ENCODE data around the gene TM7SF2.

DNA sequence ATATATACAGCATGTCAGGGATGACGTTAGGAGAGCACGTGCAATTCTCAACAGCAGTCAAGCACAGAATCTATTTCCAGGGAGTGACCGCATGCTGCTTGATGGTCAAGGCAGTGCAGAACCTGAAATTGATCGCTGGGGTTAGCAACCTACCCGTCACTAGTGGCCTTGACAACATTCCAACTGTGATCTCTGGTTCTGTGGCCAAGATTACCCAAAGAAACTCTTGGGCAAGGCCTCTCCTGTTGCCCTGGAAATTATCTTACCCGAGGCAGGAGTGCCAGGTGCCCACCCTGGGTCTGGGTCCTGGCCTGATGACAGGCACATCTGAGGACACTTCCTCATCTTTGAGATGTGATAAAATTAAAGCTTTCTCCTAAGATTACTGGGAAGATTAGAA lies 2.2 kb downstream of the TM7SF2 start:
- TF ChIP-seq, protein P1, sequence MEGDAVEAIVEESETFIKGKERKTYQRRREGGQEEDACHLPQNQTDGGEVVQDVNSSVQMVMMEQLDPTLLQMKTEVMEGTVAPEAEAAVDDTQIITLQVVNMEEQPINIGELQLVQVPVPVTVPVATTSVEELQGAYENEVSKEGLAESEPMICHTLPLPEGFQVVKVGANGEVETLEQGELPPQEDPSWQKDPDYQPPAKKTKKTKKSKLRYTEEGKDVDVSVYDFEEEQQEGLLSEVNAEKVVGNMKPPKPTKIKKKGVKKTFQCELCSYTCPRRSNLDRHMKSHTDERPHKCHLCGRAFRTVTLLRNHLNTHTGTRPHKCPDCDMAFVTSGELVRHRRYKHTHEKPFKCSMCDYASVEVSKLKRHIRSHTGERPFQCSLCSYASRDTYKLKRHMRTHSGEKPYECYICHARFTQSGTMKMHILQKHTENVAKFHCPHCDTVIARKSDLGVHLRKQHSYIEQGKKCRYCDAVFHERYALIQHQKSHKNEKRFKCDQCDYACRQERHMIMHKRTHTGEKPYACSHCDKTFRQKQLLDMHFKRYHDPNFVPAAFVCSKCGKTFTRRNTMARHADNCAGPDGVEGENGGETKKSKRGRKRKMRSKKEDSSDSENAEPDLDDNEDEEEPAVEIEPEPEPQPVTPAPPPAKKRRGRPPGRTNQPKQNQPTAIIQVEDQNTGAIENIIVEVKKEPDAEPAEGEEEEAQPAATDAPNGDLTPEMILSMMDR (IDR thresholded peaks at IDR 0.05): no peak
- no peak for TF ChIP-seq EP300 (IDR thresholded peaks at IDR 0.05)
- TF ChIP-seq POLR2A (IDR thresholded peaks at IDR 0.05): no peak
